ENCODE results near the gene SEMA4B. TPM values are rescaled to one million over a fixed set of nuclear protein-coding genes. Genes with fewer than 3 reads are reported as not detected.
"Not testable (repeated sequence)": the region's sequence is repeated elsewhere in the genome, so short reads cannot be mapped to it uniquely, and the experiment has no call there.

SEMA4B gene
- total RNA-seq, 1 experiment from 2014 or later = 13.2 TPM

DNA sequence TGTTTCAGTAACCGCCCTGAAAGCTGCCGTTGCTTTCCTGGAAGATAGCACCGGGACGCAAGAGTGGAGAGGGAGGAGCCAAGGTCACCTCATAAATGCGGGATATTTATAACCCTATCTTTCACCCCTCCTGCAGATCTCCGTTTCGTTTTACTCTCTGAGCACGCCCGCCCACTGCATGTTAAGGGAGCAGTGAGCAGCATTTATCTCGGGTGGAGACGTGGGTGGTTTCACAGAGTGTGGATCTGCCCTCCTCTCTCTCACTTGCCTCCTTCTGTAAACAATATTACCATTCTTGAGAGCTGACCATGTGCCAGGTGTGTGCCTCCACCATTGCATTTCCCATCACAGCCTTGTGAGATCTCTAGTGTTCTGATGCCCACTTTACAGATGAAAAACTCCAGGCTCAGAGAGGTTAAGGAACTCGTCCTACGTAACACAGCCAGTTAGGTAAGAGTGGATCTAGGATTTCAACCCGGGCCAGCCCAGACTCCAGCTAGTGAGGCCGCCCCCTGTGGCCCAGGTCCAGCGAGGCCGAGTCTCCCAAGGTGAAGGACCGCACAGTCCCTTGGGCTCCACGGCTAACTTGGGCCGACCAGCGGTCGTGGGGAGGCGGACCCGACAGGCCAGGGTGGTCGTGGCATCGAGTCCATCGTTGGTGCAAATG, 16.9 kb upstream of the SEMA4B start:
- intact Hi-C loops (cut with micrococcal nuclease; ENCODE audit: unreplicated experiment) = no loop called here
- no TSS peak for BruUV-seq (replicated peaks)
- Histone ChIP-seq H3K27me3 (replicated peaks; ENCODE audit: insufficient read depth, low read depth, low read length, poor library complexity) (no peaks in the 10 kb centered on the region), H3K9me3 (ENCODE audit: low read depth, low read length, poor library complexity, severe bottlenecking) (no peaks in the 10 kb centered on the region), H3K4me1 (ENCODE audit: insufficient read depth, low read length, poor library complexity, severe bottlenecking) (no peaks in the 10 kb centered on the region), H3K4me3 (ENCODE audit: low read depth, low read length, poor library complexity, severe bottlenecking) (peak overlapping the region; percentile 60), H3K27ac (ENCODE audit: low read depth, low read length, poor library complexity, severe bottlenecking) (no peak overlapping the region), H3K36me3 (ENCODE audit: insufficient read depth, low read length, poor library complexity, severe bottlenecking) (no peaks in the 10 kb centered on the region)
- ChIA-PET POLR2A (ENCODE audit: low non-redundant PET) (no interaction called here), CTCF (no interaction called here)
- DNase-seq (ENCODE audit: low spot score) = no peak
- TF ChIP-seq EZH2 (IDR thresholded peaks at IDR 0.05; ENCODE audit: borderline replicate concordance, low read depth, low read length, poor library complexity, severe bottlenecking) = no peak
- TF ChIP-seq, protein P1, sequence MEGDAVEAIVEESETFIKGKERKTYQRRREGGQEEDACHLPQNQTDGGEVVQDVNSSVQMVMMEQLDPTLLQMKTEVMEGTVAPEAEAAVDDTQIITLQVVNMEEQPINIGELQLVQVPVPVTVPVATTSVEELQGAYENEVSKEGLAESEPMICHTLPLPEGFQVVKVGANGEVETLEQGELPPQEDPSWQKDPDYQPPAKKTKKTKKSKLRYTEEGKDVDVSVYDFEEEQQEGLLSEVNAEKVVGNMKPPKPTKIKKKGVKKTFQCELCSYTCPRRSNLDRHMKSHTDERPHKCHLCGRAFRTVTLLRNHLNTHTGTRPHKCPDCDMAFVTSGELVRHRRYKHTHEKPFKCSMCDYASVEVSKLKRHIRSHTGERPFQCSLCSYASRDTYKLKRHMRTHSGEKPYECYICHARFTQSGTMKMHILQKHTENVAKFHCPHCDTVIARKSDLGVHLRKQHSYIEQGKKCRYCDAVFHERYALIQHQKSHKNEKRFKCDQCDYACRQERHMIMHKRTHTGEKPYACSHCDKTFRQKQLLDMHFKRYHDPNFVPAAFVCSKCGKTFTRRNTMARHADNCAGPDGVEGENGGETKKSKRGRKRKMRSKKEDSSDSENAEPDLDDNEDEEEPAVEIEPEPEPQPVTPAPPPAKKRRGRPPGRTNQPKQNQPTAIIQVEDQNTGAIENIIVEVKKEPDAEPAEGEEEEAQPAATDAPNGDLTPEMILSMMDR (conservative IDR thresholded peaks at IDR 0.05; ENCODE audit: low read depth, low read length) = no peak

DNA sequence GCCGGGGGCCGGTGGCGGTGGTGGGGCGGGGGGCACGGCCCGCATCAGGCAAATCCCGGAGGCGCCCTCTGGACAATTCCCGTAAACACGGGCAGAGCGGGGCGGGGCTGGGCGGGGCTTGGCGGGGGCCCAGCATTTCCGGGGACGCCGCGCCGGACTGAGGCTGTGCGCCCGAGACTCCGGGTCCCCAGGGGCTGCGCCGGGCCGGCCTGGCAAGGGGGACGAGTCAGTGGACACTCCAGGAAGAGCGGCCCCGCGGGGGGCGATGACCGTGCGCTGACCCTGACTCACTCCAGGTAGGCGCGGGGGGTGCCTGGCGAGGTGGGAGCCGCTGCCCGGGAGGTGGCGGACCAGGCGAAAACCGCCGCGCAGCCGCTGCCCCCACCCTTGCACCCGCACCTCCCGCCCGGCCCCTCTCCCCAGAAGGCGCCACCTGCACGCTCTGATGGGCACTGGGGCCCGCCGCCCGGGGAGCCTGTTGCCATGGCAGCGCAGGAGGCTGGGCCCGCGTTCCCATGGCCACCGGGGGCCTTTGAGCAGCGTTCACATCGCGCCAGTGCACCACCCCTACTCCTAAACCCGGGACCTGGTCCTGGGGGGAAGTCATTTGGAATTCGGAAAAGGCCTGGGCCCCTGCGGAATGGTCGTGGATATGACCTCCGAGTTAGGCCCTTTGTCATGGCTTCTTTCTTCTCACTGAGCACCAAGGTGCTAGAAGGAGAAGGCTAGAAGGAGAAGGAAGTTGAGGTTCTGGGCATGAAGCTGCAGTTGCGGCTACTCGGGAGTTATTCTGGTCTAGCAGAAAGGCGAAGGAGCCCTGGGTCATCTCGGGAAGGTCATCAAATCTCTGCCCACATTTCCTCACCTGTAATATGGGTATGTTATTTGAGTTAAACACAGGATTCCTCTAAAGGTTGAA, 16.1 kb upstream of the SEMA4B start:
- intact Hi-C loops (cut with micrococcal nuclease; ENCODE audit: unreplicated experiment) = no loop called here
- no peak overlapping the region for H3K27ac ChIP-seq (ENCODE audit: low read depth, low read length, poor library complexity, severe bottlenecking)
- no peaks in the 10 kb centered on the region for H3K4me1 ChIP-seq (ENCODE audit: insufficient read depth, low read length, poor library complexity, severe bottlenecking)
- DNase-seq (ENCODE audit: low spot score) = peak; percentile 40
- no TSS peak for BruUV-seq (replicated peaks)
- no peaks in the 10 kb centered on the region for H3K36me3 ChIP-seq (ENCODE audit: insufficient read depth, low read length, poor library complexity, severe bottlenecking)
- ChIA-PET POLR2A (ENCODE audit: low non-redundant PET) (no interaction called here), CTCF (no interaction called here)
- no peak for TF ChIP-seq EZH2 (IDR thresholded peaks at IDR 0.05; ENCODE audit: borderline replicate concordance, low read depth, low read length, poor library complexity, severe bottlenecking)
- TF ChIP-seq, protein P1 (conservative IDR thresholded peaks at IDR 0.05; ENCODE audit: low read depth, low read length) = no peak
- no peaks in the 10 kb centered on the region for H3K9me3 ChIP-seq (ENCODE audit: low read depth, low read length, poor library complexity, severe bottlenecking)
- H3K27me3 ChIP-seq (replicated peaks; ENCODE audit: insufficient read depth, low read depth, low read length, poor library complexity) = no peaks in the 10 kb centered on the region
- peak overlapping the region; percentile 60 for H3K4me3 ChIP-seq (ENCODE audit: low read depth, low read length, poor library complexity, severe bottlenecking)

DNA sequence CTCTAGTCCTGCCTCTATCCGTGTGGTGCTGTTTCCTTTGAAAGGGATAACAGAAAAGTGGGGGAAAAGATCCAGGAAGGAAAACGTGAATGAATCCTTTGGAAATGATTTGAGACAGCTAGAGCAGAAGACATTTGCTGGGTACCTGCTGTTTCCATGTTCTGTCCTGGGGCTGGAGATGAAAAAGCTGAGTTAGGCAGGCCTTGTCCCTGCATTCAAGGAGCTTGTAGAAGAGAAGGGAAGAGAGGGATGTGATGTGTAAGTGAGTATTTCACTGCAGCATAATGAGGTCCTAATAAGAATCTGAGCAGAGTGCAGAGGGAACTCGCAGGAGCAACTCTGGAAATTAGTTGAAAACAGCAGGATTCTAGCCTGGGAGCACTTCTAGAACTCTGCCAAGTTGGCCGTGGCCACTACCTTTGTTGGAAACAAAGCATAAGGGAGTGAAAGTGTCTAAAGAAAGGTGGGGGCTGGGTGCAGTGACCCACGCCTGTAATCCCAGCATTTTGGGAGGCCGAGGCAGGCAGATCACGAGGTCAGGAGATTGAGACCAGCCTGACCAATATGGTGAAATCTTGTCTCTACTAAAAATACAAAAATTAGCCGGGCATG, 13.8 kb upstream of the SEMA4B start:
- Histone ChIP-seq H3K27ac (ENCODE audit: low read depth, low read length, poor library complexity, severe bottlenecking) (no peak overlapping the region), H3K27me3 (replicated peaks; ENCODE audit: insufficient read depth, low read depth, low read length, poor library complexity) (no peaks in the 10 kb centered on the region), H3K9me3 (ENCODE audit: low read depth, low read length, poor library complexity, severe bottlenecking) (no peaks in the 10 kb centered on the region), H3K4me1 (ENCODE audit: insufficient read depth, low read length, poor library complexity, severe bottlenecking) (peaks cover 11% of the 10 kb centered on the region), H3K4me3 (ENCODE audit: low read depth, low read length, poor library complexity, severe bottlenecking) (no peak overlapping the region), H3K36me3 (ENCODE audit: insufficient read depth, low read length, poor library complexity, severe bottlenecking) (no peaks in the 10 kb centered on the region)
- TF ChIP-seq, protein P1 (conservative IDR thresholded peaks at IDR 0.05; ENCODE audit: low read depth, low read length) = no peak
- no peak for TF ChIP-seq EZH2 (IDR thresholded peaks at IDR 0.05; ENCODE audit: borderline replicate concordance, low read depth, low read length, poor library complexity, severe bottlenecking)
- no peak for DNase-seq (ENCODE audit: low spot score)
- intact Hi-C loops (cut with micrococcal nuclease; ENCODE audit: unreplicated experiment) = no loop called here
- no TSS peak for BruUV-seq (replicated peaks)
- ChIA-PET POLR2A (ENCODE audit: low non-redundant PET) (no interaction called here), CTCF (interaction anchor here (0.5 kb wide), 1 partner anchor 27 kb away, joined by 3 read pairs; no protein-coding TSS in a partner anchor)

DNA sequence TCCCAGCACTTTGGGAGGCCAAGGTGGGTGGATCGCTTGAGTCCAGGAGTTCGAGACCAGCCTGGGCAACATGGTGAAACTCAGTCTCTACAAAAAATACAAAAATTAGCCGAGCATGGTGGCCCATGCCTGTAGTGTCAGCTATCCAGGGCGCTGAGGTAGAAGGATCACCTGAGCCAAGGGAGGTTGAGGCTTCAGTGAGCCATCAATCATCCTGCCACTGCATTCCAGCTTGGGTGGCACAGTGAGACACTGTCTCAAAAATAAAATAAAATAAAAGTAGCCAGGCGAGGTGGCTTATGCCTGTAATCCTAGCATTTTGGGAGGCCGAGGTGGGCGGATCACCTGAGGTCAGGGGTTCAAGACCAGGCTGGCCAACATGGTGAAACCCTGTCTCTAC, 13.1 kb upstream of the SEMA4B start:
- H3K27ac ChIP-seq (ENCODE audit: low read depth, low read length, poor library complexity, severe bottlenecking); intact Hi-C loops (cut with micrococcal nuclease; ENCODE audit: unreplicated experiment); H3K9me3 ChIP-seq (ENCODE audit: low read depth, low read length, poor library complexity, severe bottlenecking); POLR2A ChIA-PET (ENCODE audit: low non-redundant PET); H3K4me3 ChIP-seq (ENCODE audit: low read depth, low read length, poor library complexity, severe bottlenecking); H3K27me3 ChIP-seq (replicated peaks; ENCODE audit: insufficient read depth, low read depth, low read length, poor library complexity); DNase-seq (ENCODE audit: low spot score); H3K36me3 ChIP-seq (ENCODE audit: insufficient read depth, low read length, poor library complexity, severe bottlenecking); BruUV-seq (replicated peaks); CTCF ChIA-PET: not testable (repeated sequence)
- H3K4me1 ChIP-seq (ENCODE audit: insufficient read depth, low read length, poor library complexity, severe bottlenecking) = peaks cover 13% of the 10 kb centered on the region

All from A673 (cell line).